ENCODE data around the gene KLF13. TPM values are rescaled to one million over a fixed set of nuclear protein-coding genes. Genes with fewer than 3 reads are reported as not detected.

Gene KLF13
- polyA plus RNA-seq, 2 donors, result 9.0 to 20.9 TPM

- WGBS, 2 donors, result 94 to 96% methylated on average over 2 of the region's 2 CpGs
- Histone ChIP-seq H3K27me3 (ENCODE audit: control insufficient read depth in 1 of 2, insufficient read depth in 2 of 2, low read length in 2 of 2) (no peaks in the 10 kb centered on the region), H3K27ac (ENCODE audit: low read depth in 2 of 2, low read length in 1 of 2) (no peak overlapping the region), H3K9me3 (ENCODE audit: control insufficient read depth in 2 of 2, insufficient read depth in 1 of 2, low read depth in 1 of 2, low read length in 1 of 2) (peaks cover 0 to 2% of the 10 kb centered on the region in 2 donors), H3K4me3 (ENCODE audit: low read depth in 1 of 2, low read length in 2 of 2) (no peak overlapping the region), H3K4me1 (ENCODE audit: control insufficient read depth in 2 of 2, insufficient read depth in 2 of 2, low read length in 1 of 2) (no peaks in the 10 kb centered on the region), H3K36me3 (ENCODE audit: control insufficient read depth in 2 of 2, insufficient read depth in 2 of 2, low read length in 1 of 2) (no peaks in the 10 kb centered on the region)
These were observed 82.5 kb downstream of the KLF13 start for GRCh38 chr15:31409171-31409570.

GRCh38 chr15:31412824-31413223 is 86.2 kb downstream of the KLF13 start:
- no peaks in the 10 kb centered on the region for H3K27me3 ChIP-seq (ENCODE audit: control insufficient read depth in 1 of 2, insufficient read depth in 2 of 2, low read length in 2 of 2)
- no peaks in the 10 kb centered on the region for H3K4me1 ChIP-seq (ENCODE audit: control insufficient read depth in 2 of 2, insufficient read depth in 2 of 2, low read length in 1 of 2)
- 53 to 75% methylated on average over 2 of the region's 2 CpGs for WGBS, 2 donors
- peaks cover 0 to 2% of the 10 kb centered on the region in 2 donors for H3K9me3 ChIP-seq (ENCODE audit: control insufficient read depth in 2 of 2, insufficient read depth in 1 of 2, low read depth in 1 of 2, low read length in 1 of 2)
- H3K4me3 ChIP-seq (ENCODE audit: low read depth in 1 of 2, low read length in 2 of 2), result no peak overlapping the region
- no peak overlapping the region for H3K27ac ChIP-seq (ENCODE audit: low read depth in 2 of 2, low read length in 1 of 2)
- H3K36me3 ChIP-seq (ENCODE audit: control insufficient read depth in 2 of 2, insufficient read depth in 2 of 2, low read length in 1 of 2), result no peaks in the 10 kb centered on the region

GRCh38 chr15:31415201-31415600 is 88.6 kb downstream of the KLF13 start:
- Histone ChIP-seq H3K9me3 (ENCODE audit: control insufficient read depth in 2 of 2, insufficient read depth in 1 of 2, low read depth in 1 of 2, low read length in 1 of 2) (peaks cover 0 to 3% of the 10 kb centered on the region in 2 donors), H3K36me3 (ENCODE audit: control insufficient read depth in 2 of 2, insufficient read depth in 2 of 2, low read length in 1 of 2) (no peaks in the 10 kb centered on the region), H3K27ac (ENCODE audit: low read depth in 2 of 2, low read length in 1 of 2) (no peak overlapping the region), H3K4me1 (ENCODE audit: control insufficient read depth in 2 of 2, insufficient read depth in 2 of 2, low read length in 1 of 2) (no peaks in the 10 kb centered on the region), H3K4me3 (ENCODE audit: low read depth in 1 of 2, low read length in 2 of 2) (no peak overlapping the region), H3K27me3 (ENCODE audit: control insufficient read depth in 1 of 2, insufficient read depth in 2 of 2, low read length in 2 of 2) (no peaks in the 10 kb centered on the region)
- 76 to 87% methylated on average over 1 of the region's 1 CpG for WGBS, 2 donors

GRCh38 chr15:31419820-31420219 is 93.2 kb downstream of the KLF13 start:
- Histone ChIP-seq H3K4me3 (ENCODE audit: low read depth in 1 of 2, low read length in 2 of 2) (no peak overlapping the region), H3K36me3 (ENCODE audit: control insufficient read depth in 2 of 2, insufficient read depth in 2 of 2, low read length in 1 of 2) (no peaks in the 10 kb centered on the region), H3K4me1 (ENCODE audit: control insufficient read depth in 2 of 2, insufficient read depth in 2 of 2, low read length in 1 of 2) (no peaks in the 10 kb centered on the region), H3K9me3 (ENCODE audit: control insufficient read depth in 2 of 2, insufficient read depth in 1 of 2, low read depth in 1 of 2, low read length in 1 of 2) (peaks cover 0 to 6% of the 10 kb centered on the region in 2 donors), H3K27me3 (ENCODE audit: control insufficient read depth in 1 of 2, insufficient read depth in 2 of 2, low read length in 2 of 2) (no peaks in the 10 kb centered on the region), H3K27ac (ENCODE audit: low read depth in 2 of 2, low read length in 1 of 2) (no peak overlapping the region)
- 96 to 98% methylated on average over 3 of the region's 3 CpGs for WGBS, 2 donors

GRCh38 chr15:31427411-31427810 is 100.8 kb downstream of the KLF13 start:
- Histone ChIP-seq H3K4me3 (ENCODE audit: low read depth in 1 of 2, low read length in 2 of 2) (no peak overlapping the region), H3K4me1 (ENCODE audit: control insufficient read depth in 2 of 2, insufficient read depth in 2 of 2, low read length in 1 of 2) (no peaks in the 10 kb centered on the region), H3K27ac (ENCODE audit: low read depth in 2 of 2, low read length in 1 of 2) (no peak overlapping the region), H3K9me3 (ENCODE audit: control insufficient read depth in 2 of 2, insufficient read depth in 1 of 2, low read depth in 1 of 2, low read length in 1 of 2) (no peaks in the 10 kb centered on the region), H3K36me3 (ENCODE audit: control insufficient read depth in 2 of 2, insufficient read depth in 2 of 2, low read length in 1 of 2) (no peaks in the 10 kb centered on the region), H3K27me3 (ENCODE audit: control insufficient read depth in 1 of 2, insufficient read depth in 2 of 2, low read length in 2 of 2) (no peaks in the 10 kb centered on the region)
- WGBS, 2 donors, result 90 to 94% methylated on average over 1 of the region's 1 CpG

Other genes starting within 250 kb of the KLF13 start
- under 1 TPM; 0.13 to 0.37 TPM for gene TRPM1, start 225.1 kb upstream of the KLF13 start, polyA plus RNA-seq

Measured in esophagus (tissue), 2 donors.